Activated CD8-positive, alpha-beta memory T cell treated with anti-CD3 and anti-CD28 coated beads for 4 hours (primary cell): Measurements from ENCODE around the gene OR10H5.
"Not testable (repeated sequence)": the region's sequence is repeated elsewhere in the genome, so short reads cannot be mapped to it uniquely, and the experiment has no call there.

Experiments
- DNase-seq, 2 donors: peaks; one replicate each; pipeline ENCODE4 v3.0.0-alpha.2; 2020; ENCODE audit warnings: low read depth in 2 of 2

OR10H5 gene, protein sequence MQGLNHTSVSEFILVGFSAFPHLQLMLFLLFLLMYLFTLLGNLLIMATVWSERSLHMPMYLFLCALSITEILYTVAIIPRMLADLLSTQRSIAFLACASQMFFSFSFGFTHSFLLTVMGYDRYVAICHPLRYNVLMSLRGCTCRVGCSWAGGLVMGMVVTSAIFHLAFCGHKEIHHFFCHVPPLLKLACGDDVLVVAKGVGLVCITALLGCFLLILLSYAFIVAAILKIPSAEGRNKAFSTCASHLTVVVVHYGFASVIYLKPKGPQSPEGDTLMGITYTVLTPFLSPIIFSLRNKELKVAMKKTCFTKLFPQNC

DNA sequence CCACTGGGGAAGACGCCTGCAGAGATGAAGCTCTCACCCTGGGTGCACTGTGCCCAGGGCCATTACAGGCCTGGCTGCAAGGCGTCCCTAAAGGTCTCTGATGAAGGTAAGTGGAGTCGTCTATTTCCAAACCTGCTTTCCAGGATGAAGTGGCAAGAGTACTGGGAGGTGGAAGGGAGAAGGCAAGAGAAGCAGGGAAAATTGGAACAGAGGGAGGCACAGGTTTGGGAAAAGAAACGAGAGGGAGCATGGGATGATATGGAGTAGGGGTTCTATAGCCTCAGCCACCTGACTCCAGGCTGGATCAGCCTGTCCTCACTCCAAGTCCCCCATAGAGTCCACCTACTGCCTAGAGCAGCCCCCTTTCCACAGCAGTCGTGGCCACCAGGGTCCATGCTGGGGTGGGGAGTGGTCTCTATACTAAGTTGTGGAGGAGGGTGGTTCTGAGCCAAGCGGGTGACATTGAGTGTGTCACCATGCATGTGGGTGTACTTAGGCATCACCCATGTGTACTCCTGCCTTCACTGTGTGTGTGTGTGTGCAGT lies at the start of gene OR10H5:
TSS of gene OR10H5 (plus strand) at position 51 of the 545 bp plus-strand sequence. CDS start 6,388 bp downstream, outside the sequence.
- DNase-seq = no peak

DNA sequence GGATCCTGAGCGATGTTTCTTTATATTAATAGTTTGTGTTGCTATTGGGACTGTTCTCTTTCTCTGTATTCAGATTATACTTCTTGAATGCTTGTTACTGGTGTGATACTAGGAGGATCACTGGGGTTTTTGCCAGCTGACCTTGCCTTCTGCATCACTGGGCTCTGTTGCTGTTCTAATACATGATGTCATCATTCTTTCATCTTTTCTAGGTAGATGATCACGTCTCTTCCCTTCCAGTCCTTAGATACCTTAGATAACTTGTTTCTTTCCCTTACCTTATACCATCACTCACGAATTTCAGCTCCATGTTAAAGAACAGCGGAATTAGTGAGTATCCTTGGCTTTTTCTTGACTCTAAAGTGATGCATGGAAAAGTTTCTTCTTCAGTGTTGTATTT lies 49.7 kb upstream of the OR10H5 start, which contains the start of gene OR10H3:
TSS of gene OR10H3 (plus strand) at position 264 of the 400 bp plus-strand sequence. CDS start 3,408 bp downstream, outside the sequence.
- no peak for DNase-seq

GRCh38 chr19:15740785-15741184 lies 46.7 kb upstream of the OR10H5 start:
- DNase-seq = no peak

DNA sequence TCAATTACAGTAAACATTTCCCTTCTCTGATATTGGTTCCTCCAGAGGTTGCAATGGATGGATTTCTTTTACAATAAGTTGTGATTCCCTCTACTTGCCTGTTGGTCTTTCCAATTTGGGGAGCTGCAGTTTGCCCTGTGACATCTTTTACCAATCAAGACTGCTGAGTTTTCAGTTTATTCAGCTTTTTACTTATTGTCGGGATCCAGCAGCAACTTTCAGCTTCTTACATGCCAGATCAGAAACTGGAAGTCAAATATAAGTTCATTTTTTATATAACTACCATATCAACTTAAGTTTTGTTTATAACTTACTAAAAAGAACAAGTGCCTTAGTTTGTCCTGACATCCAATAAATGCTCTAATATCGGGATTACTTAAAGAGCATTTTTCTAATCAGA lies 39.2 kb upstream of the OR10H5 start:
- no peak for DNase-seq

DNA sequence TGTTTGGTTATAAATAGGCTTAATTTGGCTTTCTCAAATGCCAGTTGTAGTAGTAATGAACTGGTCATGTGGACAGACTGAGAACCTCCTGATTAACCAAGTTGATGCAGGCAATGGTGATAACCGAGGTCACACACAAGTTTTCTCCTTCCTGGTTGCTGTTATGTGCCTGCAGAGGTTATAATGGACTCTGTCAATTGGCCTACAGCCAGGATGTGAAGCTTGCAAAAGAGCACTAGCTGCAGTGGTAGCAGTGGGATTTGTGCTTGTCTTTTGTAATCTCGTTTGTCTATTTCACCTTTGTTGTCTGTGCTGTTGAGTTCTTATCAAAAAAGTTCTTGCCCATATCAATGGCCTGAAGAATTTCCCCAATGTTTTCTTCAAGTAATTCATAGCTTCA lies 29.1 kb upstream of the OR10H5 start:
- DNase-seq = no peak

- DNase-seq = no peak
Observed at GRCh38 chr19:15759962-15760565, 27.4 kb upstream of the OR10H5 start.

DNA sequence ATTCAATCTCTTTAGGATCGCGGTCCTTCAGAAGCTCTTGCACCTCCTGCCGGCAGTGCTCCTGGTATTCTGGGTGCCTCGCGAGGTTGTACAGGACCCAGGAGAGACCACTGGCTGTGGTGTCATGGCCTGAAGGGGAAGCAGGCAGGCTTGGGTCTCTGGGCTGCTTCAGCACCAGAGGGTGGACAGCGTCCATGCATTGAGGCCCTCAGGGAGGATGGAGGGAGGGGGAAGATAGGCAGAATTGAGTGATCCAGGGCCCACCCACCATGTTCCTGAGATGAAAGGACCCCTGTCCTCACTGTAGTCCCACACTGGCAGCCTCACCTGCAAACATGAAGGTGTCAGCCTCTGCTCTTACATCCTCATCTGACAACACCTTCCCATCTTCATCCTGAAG lies 17.9 kb upstream of the OR10H5 start:
- DNase-seq = no peak

DNA sequence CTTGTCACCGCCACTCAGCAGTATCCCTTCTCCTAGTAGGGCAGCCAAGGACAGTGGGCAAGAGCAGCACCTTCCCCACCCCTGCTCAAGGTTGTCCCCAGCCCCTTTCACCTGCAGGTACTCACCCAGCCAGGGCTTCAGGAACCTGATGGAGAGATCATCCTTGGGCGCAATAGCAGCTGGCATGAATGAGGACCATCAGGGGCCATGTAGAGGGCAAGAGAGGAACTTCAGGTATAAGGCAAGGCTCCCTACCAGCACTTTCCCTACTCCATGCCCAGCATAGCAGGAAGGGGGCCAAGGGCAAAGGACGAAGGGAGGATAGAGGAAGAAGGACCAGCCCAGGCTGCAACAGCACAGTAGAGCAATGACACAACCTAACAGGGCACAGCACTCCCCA lies 13.3 kb upstream of the OR10H5 start:
- not testable (repeated sequence) for DNase-seq

- no peak for DNase-seq
Observed at GRCh38 chr19:15775249-15775648, 12.2 kb upstream of the OR10H5 start.

DNA sequence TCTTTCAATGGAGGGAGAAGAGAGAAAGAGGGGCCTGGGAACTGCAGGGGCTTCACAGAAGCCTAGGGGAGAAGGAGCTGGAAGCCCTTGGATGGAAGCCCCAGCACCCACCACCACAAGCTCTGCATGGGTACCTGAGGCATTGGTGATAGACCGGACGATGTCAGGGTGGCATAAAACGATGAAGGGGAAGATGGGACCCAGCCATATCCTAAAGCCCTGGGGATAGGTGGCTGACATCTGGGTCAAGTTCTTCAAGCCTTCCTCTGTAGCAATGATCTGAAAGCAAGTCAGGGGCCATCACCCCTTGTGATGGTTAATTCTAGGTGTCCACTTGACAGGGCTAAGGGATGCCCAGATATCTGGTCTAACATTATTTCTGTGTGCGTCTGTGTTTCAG lies 11.2 kb upstream of the OR10H5 start:
- DNase-seq = no peak

DNA sequence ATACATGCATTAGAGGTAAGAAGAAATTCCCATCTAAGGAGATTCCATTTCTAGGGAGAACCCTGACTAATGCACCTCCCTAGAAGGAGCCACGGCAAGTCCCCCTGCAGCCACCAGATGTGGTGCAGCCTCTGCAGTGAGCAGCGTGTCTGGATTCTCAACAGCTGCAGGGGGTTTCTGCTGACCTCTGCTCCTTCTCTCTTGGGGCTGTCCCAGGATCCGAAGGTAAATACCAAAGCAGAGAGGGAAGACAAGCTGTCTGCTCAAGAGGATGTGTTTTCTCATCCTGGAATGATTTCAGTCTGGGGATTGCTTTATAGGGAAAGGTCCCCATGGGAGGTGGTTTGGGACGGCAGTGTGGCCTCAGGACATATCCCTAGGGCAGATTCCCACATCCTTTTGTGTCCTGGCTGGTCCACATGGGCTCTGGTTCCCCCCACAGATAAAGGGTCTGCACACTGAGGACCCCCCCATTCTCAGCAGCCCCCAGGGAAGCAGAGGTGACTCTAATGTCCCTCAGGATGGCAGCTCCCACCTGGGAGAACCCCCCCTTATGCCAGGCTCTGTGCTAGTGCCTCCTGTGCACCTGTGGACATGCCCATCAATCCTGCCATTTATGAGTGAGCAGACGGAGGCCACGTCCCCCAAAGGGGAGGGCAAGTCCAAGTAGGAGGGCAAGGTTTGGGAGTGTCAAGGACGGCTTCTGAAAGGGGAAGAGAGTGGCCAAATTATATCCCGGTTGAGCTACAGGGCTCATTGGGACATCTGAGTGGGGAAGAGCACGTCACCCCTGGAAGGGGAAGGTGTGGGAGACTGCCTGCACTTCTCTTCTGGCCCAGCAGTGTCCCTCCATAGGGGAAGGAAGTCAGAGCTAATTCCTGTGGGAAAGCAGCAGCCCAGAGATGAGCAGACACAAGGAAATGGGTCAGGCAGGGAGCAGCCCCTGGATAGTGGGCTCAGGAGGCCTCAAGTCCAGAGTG lies 10.2 kb upstream of the OR10H5 start:
- DNase-seq = no peak

DNA sequence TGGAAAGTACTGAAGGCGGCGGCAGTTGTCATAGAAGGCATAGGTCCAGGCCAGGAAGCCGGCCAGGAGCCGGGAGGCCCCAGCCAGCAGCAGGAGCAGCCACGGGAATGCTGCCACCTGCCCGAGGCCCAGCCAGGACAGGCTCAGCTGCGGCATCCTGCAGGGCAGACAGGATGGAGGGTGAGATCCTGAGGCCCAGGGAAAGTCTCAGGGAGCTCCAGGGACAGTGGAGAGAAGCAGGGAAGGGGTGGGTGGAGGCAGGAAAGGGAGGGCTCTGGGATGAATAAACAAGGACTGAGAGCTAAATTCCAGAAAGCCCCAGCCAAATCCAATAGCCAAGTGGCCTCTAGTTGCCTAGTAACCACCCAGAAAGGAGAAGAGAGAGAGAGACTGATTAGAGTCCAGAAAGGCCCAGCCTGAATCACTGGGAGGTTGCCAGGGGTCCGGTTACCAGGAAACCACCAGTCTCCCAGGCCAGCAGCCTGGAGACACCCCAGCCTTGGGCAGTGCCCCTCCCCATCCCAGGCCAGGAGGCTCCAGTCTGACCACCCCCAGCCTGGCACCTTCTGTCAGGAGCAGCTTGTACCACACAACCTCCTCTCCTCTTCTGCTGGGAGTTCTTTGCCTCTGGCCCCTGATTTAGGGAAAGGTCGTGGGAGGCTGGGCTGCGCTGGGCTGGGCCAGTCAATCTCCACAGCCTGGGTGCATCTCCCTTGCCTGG lies 7.5 kb upstream of the OR10H5 start:
- no peak for DNase-seq

DNA sequence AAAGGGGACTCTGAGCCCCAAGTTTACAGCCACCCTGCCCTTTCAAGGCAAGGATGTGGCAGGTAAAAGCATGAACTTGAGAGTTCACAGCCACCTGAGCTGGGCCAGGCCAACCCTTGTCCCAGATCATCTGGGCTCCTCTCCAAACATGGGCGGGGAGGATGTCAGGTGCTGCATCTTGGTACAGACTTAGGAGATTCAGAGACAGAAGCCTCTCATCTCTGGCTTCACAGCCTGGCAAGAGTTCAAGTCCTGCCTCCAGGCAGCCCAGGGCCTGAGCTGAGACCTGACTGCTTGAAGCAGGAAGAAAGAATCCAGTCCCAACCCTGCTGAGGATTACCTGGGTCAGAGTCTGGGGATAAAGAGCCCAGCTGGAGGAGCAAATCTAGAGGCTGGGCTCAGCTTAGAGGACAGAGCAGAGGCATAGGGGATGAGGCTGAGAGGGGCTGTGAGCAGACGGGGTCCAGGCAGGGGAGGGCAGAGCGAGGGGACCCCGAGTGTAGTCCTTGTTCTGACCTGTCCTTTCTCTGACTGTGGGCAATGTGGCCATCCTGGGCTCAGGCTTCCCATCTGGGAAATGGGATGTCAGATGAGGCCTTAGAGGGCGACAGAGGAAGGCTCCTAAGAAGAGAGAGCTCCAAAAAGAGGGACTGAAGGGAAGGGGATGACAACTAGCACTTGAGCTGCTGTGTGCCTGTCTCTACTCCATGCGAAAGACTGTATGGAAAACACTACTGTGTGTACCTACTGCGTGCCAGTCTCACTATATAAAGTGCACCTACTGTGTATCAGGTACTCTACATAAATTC lies 6.6 kb upstream of the OR10H5 start:
- no peak for DNase-seq

- DNase-seq = no peak
Observed at GRCh38 chr19:15781661-15782060, 5.8 kb upstream of the OR10H5 start.

DNA sequence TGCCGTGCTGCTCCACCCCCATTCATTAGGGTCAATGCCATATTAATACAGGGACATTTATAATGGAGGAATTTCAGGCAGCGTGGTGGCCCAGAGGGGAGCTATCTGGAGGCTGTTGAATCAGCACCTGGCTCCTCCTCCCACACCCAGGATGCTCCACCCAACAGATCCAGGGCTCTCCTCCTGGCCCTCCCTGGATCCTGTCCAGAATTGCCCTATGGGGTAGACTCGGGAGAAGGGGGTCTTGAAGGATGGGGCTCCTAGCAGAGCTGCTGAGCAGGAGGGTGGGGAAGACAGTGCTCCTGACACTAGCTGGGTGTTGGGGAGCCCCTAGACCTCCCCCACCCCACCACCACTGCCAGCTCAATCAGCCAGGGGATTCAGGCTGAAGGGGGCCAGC lies 5.2 kb upstream of the OR10H5 start:
- no peak for DNase-seq

DNA sequence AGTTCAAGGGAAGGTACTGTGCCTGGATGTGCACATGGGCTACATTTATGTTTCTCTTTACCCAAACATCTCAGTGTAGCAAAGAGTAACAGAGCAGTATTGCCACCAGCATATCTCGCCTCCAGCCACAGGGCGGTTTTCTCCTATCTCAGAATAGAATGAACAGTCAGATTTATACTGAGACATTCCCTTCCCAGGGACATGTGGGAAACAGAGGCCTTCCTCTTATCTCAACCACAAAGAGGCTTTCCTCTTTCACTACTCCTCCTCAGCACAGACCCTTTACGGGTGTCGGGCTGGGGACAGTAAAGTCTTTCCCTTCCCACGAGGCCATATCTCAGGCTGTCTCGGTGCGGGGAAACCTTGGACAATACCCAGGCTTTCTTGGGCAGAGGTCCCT lies 4.6 kb upstream of the OR10H5 start:
- DNase-seq = not testable (repeated sequence)

- no peak for DNase-seq
Observed at GRCh38 chr19:15788594-15789270, 1.3 kb downstream of the OR10H5 start.

DNA sequence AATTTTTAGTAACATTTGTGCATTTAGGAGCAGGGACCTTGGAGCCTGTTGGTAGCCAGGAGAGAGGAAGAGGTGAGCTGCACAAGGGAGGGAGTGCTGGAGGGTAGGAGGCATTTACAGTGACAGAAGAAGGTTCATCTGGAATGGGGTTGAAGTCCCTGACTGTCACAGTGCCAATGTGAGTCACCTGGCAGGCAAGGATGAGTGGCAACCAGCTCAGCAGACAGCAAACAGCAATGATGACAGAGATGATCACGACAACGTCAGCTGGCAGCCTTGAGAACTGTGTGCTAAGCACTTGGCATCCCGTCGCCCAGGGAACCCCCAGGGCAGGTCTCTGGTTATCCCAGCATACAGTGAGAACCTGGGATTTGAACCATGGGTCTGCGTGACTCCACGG lies 2.6 kb downstream of the OR10H5 start:
- DNase-seq = no peak

- DNase-seq = not testable (repeated sequence)
Observed at GRCh38 chr19:15794279-15794678, 6.8 kb downstream of the OR10H5 start.

- no peak for DNase-seq
Observed at GRCh38 chr19:15810335-15810734, 22.9 kb downstream of the OR10H5 start.
